ENCODE results near the gene ROCK2.

ROCK2 gene

DNA sequence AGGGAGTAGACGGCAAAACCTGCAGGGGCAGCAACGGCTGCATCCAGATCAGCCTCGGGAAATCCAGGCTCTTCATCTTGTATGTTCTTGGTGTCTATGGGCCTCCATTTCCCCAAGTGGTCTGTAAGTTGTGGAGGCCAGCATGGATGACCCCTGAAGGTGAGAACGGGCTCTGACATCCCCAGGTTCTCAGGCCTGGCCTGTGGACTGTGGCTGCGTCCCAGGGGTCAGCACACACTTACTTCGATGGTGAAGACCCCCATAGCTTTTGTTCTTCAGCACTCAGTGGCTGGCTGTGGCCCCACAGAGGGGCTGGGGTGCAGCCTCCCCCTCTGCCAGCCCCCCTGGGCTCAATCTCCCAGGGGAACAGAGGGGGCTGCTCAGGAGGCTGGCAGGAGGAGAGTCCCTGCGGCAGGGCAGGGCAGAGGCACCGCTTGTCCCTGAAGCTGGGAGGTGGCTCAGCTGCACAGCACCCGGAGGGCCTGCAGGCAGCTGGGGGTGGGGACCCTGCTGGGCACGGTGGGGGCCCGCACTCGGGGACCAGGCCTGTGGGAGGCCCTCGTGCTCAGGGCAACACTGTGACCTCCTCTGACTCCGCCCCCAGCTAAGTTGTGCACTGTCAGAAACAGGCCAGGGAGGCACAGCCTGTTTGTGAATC lies 185.4 kb downstream of the ROCK2 start:
- no peak overlapping the region for H3K4me3 ChIP-seq (ENCODE audit: low read depth, low read length)
- DNase-seq (ENCODE audit: low read depth), result no peak
- TF ChIP-seq, protein P1, sequence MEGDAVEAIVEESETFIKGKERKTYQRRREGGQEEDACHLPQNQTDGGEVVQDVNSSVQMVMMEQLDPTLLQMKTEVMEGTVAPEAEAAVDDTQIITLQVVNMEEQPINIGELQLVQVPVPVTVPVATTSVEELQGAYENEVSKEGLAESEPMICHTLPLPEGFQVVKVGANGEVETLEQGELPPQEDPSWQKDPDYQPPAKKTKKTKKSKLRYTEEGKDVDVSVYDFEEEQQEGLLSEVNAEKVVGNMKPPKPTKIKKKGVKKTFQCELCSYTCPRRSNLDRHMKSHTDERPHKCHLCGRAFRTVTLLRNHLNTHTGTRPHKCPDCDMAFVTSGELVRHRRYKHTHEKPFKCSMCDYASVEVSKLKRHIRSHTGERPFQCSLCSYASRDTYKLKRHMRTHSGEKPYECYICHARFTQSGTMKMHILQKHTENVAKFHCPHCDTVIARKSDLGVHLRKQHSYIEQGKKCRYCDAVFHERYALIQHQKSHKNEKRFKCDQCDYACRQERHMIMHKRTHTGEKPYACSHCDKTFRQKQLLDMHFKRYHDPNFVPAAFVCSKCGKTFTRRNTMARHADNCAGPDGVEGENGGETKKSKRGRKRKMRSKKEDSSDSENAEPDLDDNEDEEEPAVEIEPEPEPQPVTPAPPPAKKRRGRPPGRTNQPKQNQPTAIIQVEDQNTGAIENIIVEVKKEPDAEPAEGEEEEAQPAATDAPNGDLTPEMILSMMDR (IDR thresholded peaks at IDR 0.05; ENCODE audit: low read depth, low read length, missing control alignments), result no peak

DNA sequence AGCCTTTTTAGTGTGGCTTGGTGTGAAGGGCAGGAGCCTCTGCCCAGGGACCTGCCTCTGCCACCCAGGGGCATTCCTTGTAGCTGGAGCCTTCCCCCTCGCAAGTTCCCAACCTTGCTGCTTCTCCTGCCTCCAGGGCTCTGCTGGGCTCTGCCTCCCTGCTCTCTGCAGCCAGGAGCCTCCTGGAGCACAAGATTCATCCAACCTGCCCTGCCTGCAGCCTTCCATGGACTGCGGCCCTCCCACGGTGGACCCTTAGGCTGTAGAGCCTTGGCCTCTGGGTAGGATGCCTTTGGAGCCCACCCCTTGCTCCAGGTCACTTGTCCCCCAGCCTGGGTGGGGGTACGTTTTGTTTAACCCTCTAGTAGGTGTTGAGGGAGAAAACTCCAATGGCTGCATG lies 186.7 kb downstream of the ROCK2 start:
- DNase-seq (ENCODE audit: low read depth), result no peak
- no peak overlapping the region for H3K4me3 ChIP-seq (ENCODE audit: low read depth, low read length)
- TF ChIP-seq, protein P1 (IDR thresholded peaks at IDR 0.05; ENCODE audit: low read depth, low read length, missing control alignments), result no peak

DNA sequence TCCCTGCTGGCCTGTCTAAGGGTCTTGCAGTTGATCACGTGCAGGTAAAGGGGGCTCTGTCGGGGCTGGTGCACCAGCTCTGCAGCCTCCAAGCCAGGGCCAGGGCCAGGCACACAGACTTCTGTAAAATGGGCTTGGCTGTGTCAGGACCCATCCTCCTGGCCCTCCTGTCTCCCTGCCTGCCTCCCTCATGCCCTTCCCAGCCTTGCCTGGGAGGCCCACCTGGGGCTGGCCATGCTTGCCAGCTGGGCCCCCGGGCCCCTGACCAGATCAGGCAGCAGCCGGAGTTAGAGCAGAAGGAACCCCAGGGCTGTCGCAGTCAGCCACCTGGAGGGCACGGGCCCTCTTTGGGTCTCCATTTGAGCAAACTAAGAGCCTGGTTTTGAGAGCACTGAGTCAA lies 187.1 kb downstream of the ROCK2 start:
- TF ChIP-seq, protein P1 (IDR thresholded peaks at IDR 0.05; ENCODE audit: low read depth, low read length, missing control alignments), result no peak
- no peak overlapping the region for H3K4me3 ChIP-seq (ENCODE audit: low read depth, low read length)
- DNase-seq (ENCODE audit: low read depth), result no peak

DNA sequence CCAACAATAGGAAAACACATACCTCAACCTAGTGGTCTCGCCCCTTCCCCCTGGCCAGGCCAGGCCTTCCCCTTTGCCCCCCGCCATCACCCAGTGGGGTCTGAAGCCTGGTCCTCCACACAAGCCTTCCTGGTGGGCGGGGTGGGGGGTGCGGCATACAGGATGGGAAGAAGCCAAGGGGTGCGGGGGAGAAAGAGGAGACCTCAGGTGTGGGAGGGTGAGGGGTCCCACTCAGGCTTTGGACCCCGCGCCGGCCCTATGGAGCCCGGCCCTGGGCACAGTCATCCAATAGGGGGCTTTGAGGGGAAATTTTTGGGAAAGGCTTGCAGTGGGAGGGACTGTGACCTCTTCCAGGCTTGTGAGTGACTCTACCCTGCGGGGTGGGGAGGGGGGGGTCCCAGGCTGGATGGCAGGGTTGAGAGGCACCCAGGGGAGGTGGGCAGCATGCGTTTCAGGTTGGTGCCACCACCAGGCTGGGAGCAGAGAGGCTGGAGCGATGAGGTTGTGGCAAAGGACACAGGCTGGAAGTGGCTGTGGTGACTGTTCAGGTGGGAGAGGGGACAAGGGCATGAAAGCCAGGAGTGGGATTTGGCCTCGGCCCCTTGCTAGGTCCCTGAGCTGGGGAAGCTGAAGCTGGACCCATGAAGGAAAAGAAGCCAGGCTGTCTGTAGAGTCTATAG lies 187.9 kb downstream of the ROCK2 start:
- H3K4me3 ChIP-seq (ENCODE audit: low read depth, low read length), result no peak overlapping the region
- DNase-seq (ENCODE audit: low read depth), result no peak
- TF ChIP-seq, protein P1 (IDR thresholded peaks at IDR 0.05; ENCODE audit: low read depth, low read length, missing control alignments), result no peak

DNA sequence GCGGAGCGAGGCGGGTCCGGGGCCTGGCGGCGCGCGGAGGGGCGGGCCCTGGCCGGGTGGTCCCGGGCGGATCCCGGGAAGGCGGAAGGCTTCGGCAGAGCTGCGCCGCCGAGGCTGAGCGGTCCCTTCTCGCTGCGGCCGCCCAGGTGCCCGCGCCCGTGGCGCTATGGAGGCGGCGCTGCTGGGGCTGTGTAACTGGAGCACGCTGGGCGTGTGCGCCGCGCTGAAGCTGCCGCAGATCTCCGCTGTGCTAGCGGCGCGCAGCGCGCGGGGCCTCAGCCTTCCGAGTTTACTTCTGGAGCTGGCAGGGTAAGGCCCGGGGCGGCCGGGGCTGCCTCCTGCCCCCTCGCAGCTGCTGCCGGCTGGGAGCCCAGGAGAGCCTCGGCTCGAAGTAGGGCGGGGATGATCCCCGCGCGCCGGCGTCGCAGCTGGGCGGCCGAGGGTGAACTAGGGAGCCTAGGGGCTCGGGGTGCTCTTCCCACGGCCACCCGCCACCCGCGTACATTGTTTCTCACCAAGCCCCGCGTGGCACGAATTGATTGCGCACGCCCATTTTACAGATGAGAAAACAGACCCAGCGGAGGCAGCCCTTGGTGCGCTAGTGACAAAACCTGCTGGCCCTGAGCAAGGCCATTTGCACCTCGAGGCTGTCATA lies 188.9 kb downstream of the ROCK2 start, which contains the start of gene SLC66A3:
Gene SLC66A3, plus strand, starts transcription at position 87 of the 655 bp plus-strand sequence. Its CDS starts 80 bp downstream, at position 167.
- peak within 1 kb of the TSS; percentile 74 for H3K4me3 ChIP-seq (ENCODE audit: low read depth, low read length)
- TF ChIP-seq, protein P1 (IDR thresholded peaks at IDR 0.05; ENCODE audit: low read depth, low read length, missing control alignments), result no peak
- peak; percentile 39 for DNase-seq (ENCODE audit: low read depth)

DNA sequence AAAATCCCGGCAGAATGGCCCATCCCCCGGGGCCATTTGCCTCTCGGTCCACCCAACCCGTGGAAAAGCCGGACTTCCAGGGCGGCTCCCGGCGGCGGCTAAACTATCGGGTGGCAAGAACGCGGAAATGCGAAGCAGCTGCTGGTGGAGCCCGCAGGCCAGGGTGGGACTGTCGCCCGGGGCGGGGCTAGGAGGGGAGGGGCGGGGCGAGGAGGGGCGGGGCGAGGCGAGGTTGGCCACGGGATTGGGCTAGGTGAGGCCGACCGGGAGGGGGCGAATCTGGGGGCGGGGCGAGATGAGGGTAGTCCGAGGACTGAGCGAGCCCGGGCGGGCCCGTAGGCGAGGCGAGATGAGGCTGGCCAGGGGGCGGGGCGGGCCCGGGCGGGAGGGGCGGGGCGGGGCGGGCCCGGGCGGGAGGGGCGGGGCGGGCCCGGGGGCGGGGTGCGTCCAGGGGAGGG lies 189.5 kb downstream of the ROCK2 start:
- peak; percentile 74 for DNase-seq (ENCODE audit: low read depth)
- TF ChIP-seq, protein P1 (IDR thresholded peaks at IDR 0.05; ENCODE audit: low read depth, low read length, missing control alignments), result no peak
- H3K4me3 ChIP-seq (ENCODE audit: low read depth, low read length), result peak overlapping the region; percentile 74

Data from GM12864 (cell line).